CD14-positive monocyte (primary cell): ENCODE measurements around the gene EXOC2. TPM values are rescaled to one million over a fixed set of nuclear protein-coding genes. Genes with fewer than 3 reads are reported as not detected.

Experiments
- DNase-seq, 3 donors: peaks; one replicate each; pipeline ENCODE4 v3.0.0-alpha.2; 2011 to 2022
- H2AFZ ChIP-seq: 2 replicates; pipeline ENCODE4 v1.6.0; 2012; ENCODE audit warnings: mild to moderate bottlenecking, low read depth, low read length, inconsistent platforms; ENCODE audit not compliant: insufficient read depth, poor library complexity, severe bottlenecking
- H3K27ac ChIP-seq, 2 donors: 1 replicate in 1 of 2; 2 replicates in 1 of 2; pipeline ENCODE4 v1.5.1; 2012 to 2013; ENCODE audit warnings: low read length in 2 of 2, control low read depth in 1 of 2, inconsistent platforms in 1 of 2, low read depth in 1 of 2, mild to moderate bottlenecking in 1 of 2
- H3K27me3 ChIP-seq, 2 donors: one replicate each; pipeline versions ENCODE4 v1.6.0 to v1.6.1; 2011 to 2013; ENCODE audit warnings: low read length in 2 of 2; ENCODE audit not compliant: control insufficient read depth in 2 of 2, insufficient read depth in 2 of 2
- H3K36me3 ChIP-seq, 2 donors: replicated peaks in 1 of 2; 1 replicate in 1 of 2; 2 replicates in 1 of 2; pipeline versions ENCODE4 v1.5.1 to v1.6.1; 2012 to 2013; ENCODE audit warnings: low read length in 2 of 2, control low read depth in 1 of 2, inconsistent platforms in 1 of 2, mild to moderate bottlenecking in 1 of 2; ENCODE audit not compliant: insufficient read depth in 2 of 2, control insufficient read depth in 1 of 2
- H3K4me1 ChIP-seq, 2 donors: 1 replicate in 1 of 2; 2 replicates in 1 of 2; pipeline versions ENCODE4 v1.5.1 to v1.6.1; 2012 to 2013; ENCODE audit warnings: low read length in 2 of 2, control low read depth in 1 of 2, inconsistent platforms in 1 of 2, mild to moderate bottlenecking in 1 of 2, moderate library complexity in 1 of 2; ENCODE audit not compliant: insufficient read depth in 2 of 2, control insufficient read depth in 1 of 2
- H3K4me2 ChIP-seq: replicated peaks from 2 replicates; pipeline ENCODE3; 2012; ENCODE audit warnings: low read length, moderate library complexity, mild to moderate bottlenecking; ENCODE audit not compliant: poor library complexity, severe bottlenecking; ENCODE audit errors: extremely low read depth
- H3K4me3 ChIP-seq, 3 experiments: fragments of 200-600 bp in 1 of 3; sonication (generic) in 1 of 3; replicated peaks in 1 of 3; 1 replicate in 2 of 3; 2 replicates in 1 of 3; pipeline ENCODE4 v1.5.1; 2011 to 2013; ENCODE audit warnings: low read length in 3 of 3, mild to moderate bottlenecking in 3 of 3, control low read depth in 2 of 3, low read depth in 2 of 3, inconsistent platforms in 1 of 3, moderate library complexity in 1 of 3
- H3K79me2 ChIP-seq: 2 replicates; pipeline ENCODE4 v1.6.0; 2012; ENCODE audit warnings: mild to moderate bottlenecking, control low read depth, inconsistent platforms, low read length, moderate library complexity; ENCODE audit not compliant: insufficient read depth
- H3K9ac ChIP-seq: 2 replicates; pipeline ENCODE4 v1.6.0; 2017; ENCODE audit warnings: low read length, mild to moderate bottlenecking; ENCODE audit not compliant: insufficient read depth, poor library complexity, severe bottlenecking
- H3K9me3 ChIP-seq, 2 donors: replicated peaks in 1 of 2; 1 replicate in 1 of 2; 2 replicates in 1 of 2; pipeline versions ENCODE4 v1.5.1 to v1.6.1; 2012 to 2013; ENCODE audit warnings: low read length in 2 of 2, control low read depth in 1 of 2; ENCODE audit not compliant: control insufficient read depth in 1 of 2, insufficient read depth in 1 of 2
- H4K20me1 ChIP-seq: 2 replicates; pipeline ENCODE4 v1.6.0; 2012; ENCODE audit warnings: mild to moderate bottlenecking, low read length, control low read depth, moderate library complexity; ENCODE audit not compliant: insufficient read depth
- H3K27ac Mint-ChIP-seq, 7 donors: one replicate each; pipeline ENCODE4 v1.8.0; 2020; ENCODE audit warnings: mild to moderate bottlenecking in 7 of 7, mixed read lengths in 7 of 7, moderate library complexity in 6 of 7, inconsistent platforms in 2 of 7
- H3K27me3 Mint-ChIP-seq, 3 donors: one replicate each; pipeline ENCODE4 v1.8.0; 2021 to 2022; ENCODE audit warnings: low read depth in 3 of 3, mild to moderate bottlenecking in 3 of 3, mixed read lengths in 3 of 3, moderate library complexity in 3 of 3, inconsistent platforms in 1 of 3
- H3K36me3 Mint-ChIP-seq, 2 donors: one replicate each; pipeline ENCODE4 v1.8.0; 2020; ENCODE audit warnings: mixed read lengths in 2 of 2, inconsistent platforms in 1 of 2, mild to moderate bottlenecking in 1 of 2
- H3K4me1 Mint-ChIP-seq: one replicate; pipeline ENCODE4 v1.8.0; 2020; ENCODE audit warnings: mild to moderate bottlenecking, mixed read lengths
- H3K4me3 Mint-ChIP-seq, 2 donors: one replicate each; pipeline ENCODE4 v1.8.0; 2020; ENCODE audit warnings: mild to moderate bottlenecking in 2 of 2, mixed read lengths in 2 of 2, moderate library complexity in 1 of 2
- H3K9me3 Mint-ChIP-seq, 7 donors: one replicate each; pipeline ENCODE4 v1.8.0; 2020 to 2022; ENCODE audit warnings: mixed read lengths in 7 of 7, mild to moderate bottlenecking in 6 of 7, moderate library complexity in 6 of 7, inconsistent platforms in 2 of 7
- WGBS: methylation state at CpG from one replicate; pipeline ENCODE4 v1.1.5; 2013; ENCODE audit warnings: missing lambda C conversion rate; ENCODE audit not compliant: insufficient coverage; 5-methylcytosine and 5-hydroxymethylcytosine counted together
- intact Hi-C, 2 donors: fragments of 100-400 bp; cut with micrococcal nuclease; formaldehyde crosslinking; loops; one replicate each; pipeline versions ENCODE4 v1.15.0 to v1.15.1; 2023
- polyA plus RNA-seq, 3 donors: library from polyadenylated mRNA; depleted of rRNA in 1 of 3; unstranded in 2 of 3; stranded (reverse) in 1 of 3; fragments of 300-500 nt in 2 of 3; fragments of >200 nt in 1 of 3; fragmentation: Illumina TruSeq in 2 of 3; gene quantifications; 1 replicate in 2 of 3; 2 replicates in 1 of 3; pipeline ENCODE4 v1.2.3, GENCODE V29; 2012 to 2021
- TF ChIP-seq, protein P1 (sequence below): fragments of 200-600 bp; IDR thresholded peaks from one replicate; pipeline ENCODE4 v1.8.0; 2022; ENCODE audit warnings: antibody characterized with exemption, mild to moderate bottlenecking

The EXOC2 gene
- polyA plus RNA-seq, 3 donors: 7.5 to 15.5 (median 12.0) TPM

DNA sequence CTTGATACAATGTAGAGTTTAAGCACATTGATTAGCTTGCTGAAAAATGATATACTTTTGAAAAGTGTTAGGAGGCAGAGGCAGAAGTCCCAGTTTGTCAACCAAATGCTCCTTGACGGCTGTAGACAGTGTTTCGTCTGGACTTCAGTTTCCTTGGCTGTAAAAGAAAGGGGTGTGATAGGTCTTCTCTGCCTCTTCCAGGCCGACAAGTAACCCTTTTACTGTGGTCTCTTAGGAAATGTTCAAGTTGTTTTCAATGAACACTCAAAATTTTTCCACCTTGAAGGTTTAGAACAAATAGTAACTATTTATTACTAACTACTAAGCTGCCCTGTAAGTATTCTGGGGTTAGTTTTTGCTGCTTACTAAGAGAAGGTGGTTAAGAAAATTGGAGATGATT is 179.0 kb downstream of the EXOC2 start:
- Histone ChIP-seq H3K4me1 (no peaks in the 10 kb centered on the region), H2AFZ (no peak overlapping the region), H3K9ac (no peak overlapping the region), H4K20me1 (no peaks in the 10 kb centered on the region), H3K79me2 (no peaks in the 10 kb centered on the region), H3K4me3 (no peak overlapping the region), H3K27me3 (no peaks in the 10 kb centered on the region), H3K4me2 (no peak overlapping the region), H3K36me3 (peaks cover 0 to 14% of the 10 kb centered on the region in 2 donors), H3K27ac (no peak overlapping the region), H3K9me3 (peaks cover 0 to 4% of the 10 kb centered on the region in 2 donors)
- Mint-ChIP-seq H3K4me1 (no peaks in the 10 kb centered on the region), H3K27ac (no peak overlapping the region), H3K9me3 (peaks cover 2 to 9% (median 4%) of the 10 kb centered on the region in 7 donors), H3K36me3 (peaks cover 13 to 23% of the 10 kb centered on the region in 2 donors), H3K4me3 (no peak overlapping the region), H3K27me3 (peaks cover 0 to 2% (median 0%) of the 10 kb centered on the region in 3 donors)
- TF ChIP-seq, protein P1, sequence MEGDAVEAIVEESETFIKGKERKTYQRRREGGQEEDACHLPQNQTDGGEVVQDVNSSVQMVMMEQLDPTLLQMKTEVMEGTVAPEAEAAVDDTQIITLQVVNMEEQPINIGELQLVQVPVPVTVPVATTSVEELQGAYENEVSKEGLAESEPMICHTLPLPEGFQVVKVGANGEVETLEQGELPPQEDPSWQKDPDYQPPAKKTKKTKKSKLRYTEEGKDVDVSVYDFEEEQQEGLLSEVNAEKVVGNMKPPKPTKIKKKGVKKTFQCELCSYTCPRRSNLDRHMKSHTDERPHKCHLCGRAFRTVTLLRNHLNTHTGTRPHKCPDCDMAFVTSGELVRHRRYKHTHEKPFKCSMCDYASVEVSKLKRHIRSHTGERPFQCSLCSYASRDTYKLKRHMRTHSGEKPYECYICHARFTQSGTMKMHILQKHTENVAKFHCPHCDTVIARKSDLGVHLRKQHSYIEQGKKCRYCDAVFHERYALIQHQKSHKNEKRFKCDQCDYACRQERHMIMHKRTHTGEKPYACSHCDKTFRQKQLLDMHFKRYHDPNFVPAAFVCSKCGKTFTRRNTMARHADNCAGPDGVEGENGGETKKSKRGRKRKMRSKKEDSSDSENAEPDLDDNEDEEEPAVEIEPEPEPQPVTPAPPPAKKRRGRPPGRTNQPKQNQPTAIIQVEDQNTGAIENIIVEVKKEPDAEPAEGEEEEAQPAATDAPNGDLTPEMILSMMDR: no peak
- whole genome bisulfite sequencing: no CpG with 5 or more reads among the region's 3 CpGs
- intact Hi-C loops: no loop called here
- no peak for DNase-seq

DNA sequence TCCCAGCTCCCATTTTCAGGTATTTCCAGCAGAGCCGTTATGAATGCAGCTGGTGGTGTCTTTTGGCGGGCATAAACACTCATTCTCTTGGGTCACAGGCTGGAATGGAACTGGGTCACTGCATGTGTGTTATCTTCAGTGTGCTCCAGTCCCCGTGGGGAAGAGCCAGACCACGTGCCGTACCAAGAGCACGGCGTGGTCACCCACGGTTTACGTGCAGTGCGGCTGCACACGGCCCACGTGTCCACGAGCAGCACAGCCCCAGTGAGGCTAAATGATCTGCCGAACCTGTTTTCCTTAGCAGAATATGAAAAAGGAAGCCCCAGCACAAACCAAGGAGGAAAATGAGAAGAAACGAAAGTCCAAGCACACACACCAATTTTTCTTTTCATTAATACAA is 179.9 kb downstream of the EXOC2 start:
- Histone ChIP-seq H3K27me3 (no peaks in the 10 kb centered on the region), H3K9me3 (peaks cover 0 to under 1% of the 10 kb centered on the region in 2 donors), H3K4me3 (no peak overlapping the region), H3K9ac (no peak overlapping the region), H2AFZ (no peak overlapping the region), H3K36me3 (peaks cover 0 to 14% of the 10 kb centered on the region in 2 donors), H3K27ac (no peak overlapping the region), H4K20me1 (no peaks in the 10 kb centered on the region), H3K79me2 (no peaks in the 10 kb centered on the region), H3K4me2 (no peak overlapping the region), H3K4me1 (no peaks in the 10 kb centered on the region)
- WGBS: 98% methylated on average over 14 of the region's 15 CpGs
- no peaks in the 10 kb centered on the region for H3K4me1 Mint-ChIP-seq
- H3K27ac Mint-ChIP-seq: no peak overlapping the region
- TF ChIP-seq, protein P1: no peak
- peaks cover 15 to 20% of the 10 kb centered on the region in 2 donors for H3K36me3 Mint-ChIP-seq
- no peak overlapping the region for H3K4me3 Mint-ChIP-seq
- DNase-seq: no peak
- peaks cover 0 to 2% (median 0%) of the 10 kb centered on the region in 3 donors for H3K27me3 Mint-ChIP-seq
- intact Hi-C loops: no loop called here
- peaks cover 0 to 6% (median 1%) of the 10 kb centered on the region in 7 donors for H3K9me3 Mint-ChIP-seq
